Adrenal gland (tissue), 5 donors: ENCODE results near the gene BICD1.

Experiments used
- CTCF ChIP-seq, 6 experiments: fragments of 450-650 bp in 4 of 6; fragments of 200-600 bp in 2 of 6; sonication (generic) in 1 of 6; IDR thresholded peaks; 1 replicate in 5 of 6; 2 replicates in 1 of 6; pipeline versions ENCODE4 v1.5.1 to v1.8.0; 2016 to 2021; ENCODE audit warnings: antibody characterized with exemption in 6 of 6, mild to moderate bottlenecking in 2 of 6, moderate library complexity in 1 of 6
- POLR2A ChIP-seq, 2 donors: fragments of 450-650 bp; IDR thresholded peaks; one replicate each; pipeline ENCODE4 v1.6.1; 2017; ENCODE audit warnings: antibody characterized with exemption in 2 of 2, mild to moderate bottlenecking in 2 of 2, moderate library complexity in 1 of 2
- donor health status: DM: no; HTN: no; CAD: no.

GRCh38 chr12:32365473-32366064, 258.9 kb downstream of the BICD1 start:
- TF ChIP-seq CTCF (IDR thresholded peaks at IDR 0.05) (peak; percentile 56 to 85 (median 76)), POLR2A (IDR thresholded peaks at IDR 0.05) (no peak)
